Stimulated activated CD4-positive, alpha-beta T cell treated with anti-CD3 and anti-CD28 coated beads, Interleukin-12 subunit alpha, Interleukin-12 subunit beta, amount 100 ng/mL, for 24 hours (primary cell): ENCODE results near the gene MCM9.

ENCODE experiments used
- DNase-seq, 2 experiments: peaks; one replicate each; pipeline ENCODE4 v3.0.0-alpha.2; 2020; ENCODE audit warnings: low read depth in 2 of 2

Gene MCM9

GRCh38 chr6:118932421-118932820, 2.5 kb downstream of the MCM9 start:
- no peak for DNase-seq

- no peak for DNase-seq
Observed at GRCh38 chr6:118931436-118931835, 3.5 kb downstream of the MCM9 start.

- no peak for DNase-seq
Observed at GRCh38 chr6:118930680-118931079, 4.3 kb downstream of the MCM9 start.

GRCh38 chr6:118923035-118923434, 11.9 kb downstream of the MCM9 start:
- no peak for DNase-seq

DNA sequence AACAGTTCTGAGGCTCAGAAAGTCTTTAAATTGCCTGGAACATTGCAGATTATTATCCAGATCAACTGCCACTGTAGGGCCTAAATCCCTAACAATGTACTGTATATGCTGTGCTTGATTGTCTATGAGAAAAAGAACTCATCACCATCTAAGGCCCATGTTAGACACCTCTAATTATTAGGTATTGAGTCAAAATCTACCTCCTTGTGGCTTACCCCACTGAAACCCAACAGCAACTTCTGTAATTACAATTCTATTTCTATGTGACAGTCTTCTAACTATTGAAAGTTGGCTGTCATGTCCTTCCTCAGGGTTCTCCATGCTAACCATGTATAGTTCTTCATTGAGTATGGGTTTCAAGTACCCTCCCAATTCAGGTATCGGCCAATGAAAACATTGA, 13.9 kb downstream of the MCM9 start:
- no peak for DNase-seq

- no peak for DNase-seq
Observed at GRCh38 chr6:118918329-118918725, 16.6 kb downstream of the MCM9 start.

DNA sequence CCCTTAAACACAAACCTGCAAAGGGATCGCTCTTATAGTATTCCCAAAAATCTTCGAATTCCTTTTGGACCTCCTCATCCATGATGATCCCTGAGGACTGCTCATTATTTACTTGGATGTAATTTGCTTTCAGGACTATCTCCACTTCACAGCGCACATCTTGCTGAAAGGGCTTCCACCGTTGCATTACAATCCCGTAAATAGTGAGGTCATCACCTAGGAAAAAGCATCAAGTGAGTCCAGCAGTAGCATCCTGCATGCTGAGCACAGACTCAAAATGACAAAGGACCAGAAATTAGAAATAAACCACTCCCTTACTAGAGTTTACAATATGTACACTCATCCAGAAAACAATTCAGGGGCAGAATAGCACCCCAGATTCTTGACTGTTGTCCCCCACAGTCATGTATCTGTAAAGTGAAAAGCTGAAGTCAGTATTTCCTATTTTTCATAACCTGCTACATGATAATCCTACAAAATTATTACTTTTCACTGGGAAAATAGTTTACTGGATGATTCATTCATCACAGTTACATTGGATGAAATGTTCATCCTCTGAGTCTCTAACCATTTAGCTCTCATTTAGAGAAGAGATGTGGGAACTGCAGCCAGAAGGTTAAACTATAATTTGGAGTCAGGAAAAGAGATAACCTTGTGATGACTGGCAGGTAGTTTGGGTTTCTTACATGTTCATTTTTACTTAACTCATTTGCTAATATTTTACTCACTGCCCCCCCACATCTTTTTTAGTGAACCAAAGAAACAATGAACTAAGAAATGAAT, 17.2 kb downstream of the MCM9 start:
- DNase-seq = no peak

GRCh38 chr6:118914598-118914997, 20.4 kb downstream of the MCM9 start:
- DNase-seq = no peak

GRCh38 chr6:118913161-118913560, 21.8 kb downstream of the MCM9 start:
- DNase-seq = no peak

DNA sequence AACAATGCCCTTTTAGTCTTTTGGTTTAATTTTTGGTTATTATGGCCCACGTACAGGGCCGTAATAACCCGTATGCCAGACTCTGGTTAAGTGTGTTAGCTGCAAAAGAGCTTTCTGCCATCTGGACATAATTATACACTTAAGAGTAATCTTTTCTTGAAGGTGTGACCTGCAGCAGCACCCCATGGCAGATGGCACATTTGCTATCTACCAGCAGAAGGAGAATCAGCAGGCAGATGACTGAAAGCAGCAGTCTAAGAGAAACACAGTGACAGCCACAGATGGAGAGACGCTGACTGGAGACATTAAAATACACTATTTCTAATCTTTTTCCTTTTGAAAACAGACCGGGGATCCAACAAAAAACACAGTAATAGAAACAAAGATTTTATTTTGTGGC, 22.3 kb downstream of the MCM9 start:
- no peak for DNase-seq

- no peak for DNase-seq
Observed at GRCh38 chr6:118908441-118908840, 26.5 kb downstream of the MCM9 start.

DNA sequence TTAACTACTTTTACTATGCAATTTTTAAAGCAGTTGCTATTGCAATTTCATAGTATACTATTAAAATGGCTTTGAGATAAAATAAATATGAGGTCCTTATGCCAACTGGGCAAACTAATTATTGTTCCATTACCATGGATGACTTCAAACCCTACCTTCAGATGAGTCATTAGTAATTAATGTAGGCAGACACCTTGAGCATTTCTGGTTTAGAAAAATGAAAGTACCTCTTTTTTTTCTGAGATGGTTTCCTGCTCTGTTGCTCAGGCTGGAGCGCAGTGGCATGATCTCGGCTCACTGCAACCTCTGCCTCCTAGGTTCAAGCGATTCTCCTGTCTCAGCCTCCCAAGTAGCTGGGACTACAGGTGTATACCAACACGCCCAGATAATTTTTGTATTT, 29.1 kb downstream of the MCM9 start:
- DNase-seq = no peak

DNA sequence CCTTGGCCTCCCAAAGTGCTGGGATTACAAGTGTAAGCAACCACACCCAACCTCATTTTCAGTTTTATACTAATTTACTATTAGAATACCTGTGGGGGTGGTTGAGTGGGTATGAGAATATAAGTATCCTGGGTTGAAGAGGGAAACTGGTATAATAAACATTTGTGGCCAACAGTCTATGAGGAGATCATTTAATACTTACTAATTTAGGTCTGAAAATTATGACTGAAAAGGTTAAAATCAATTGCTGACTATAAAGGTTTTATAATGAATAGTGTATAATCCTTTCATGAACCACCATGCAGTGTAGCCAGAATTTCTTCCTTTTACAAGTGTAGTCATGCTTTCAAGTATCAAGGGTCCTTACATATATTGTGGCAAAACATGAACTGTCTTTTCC, 29.9 kb downstream of the MCM9 start:
- DNase-seq = no peak

GRCh38 chr6:118903691-118904090, 31.3 kb downstream of the MCM9 start:
- DNase-seq = no peak

GRCh38 chr6:118903138-118903537, 31.8 kb downstream of the MCM9 start:
- DNase-seq = no peak

GRCh38 chr6:118902726-118903125, 32.2 kb downstream of the MCM9 start:
- DNase-seq = no peak

- no peak for DNase-seq
Observed at GRCh38 chr6:118899948-118900347, 35.0 kb downstream of the MCM9 start.

GRCh38 chr6:118897386-118897785, 37.6 kb downstream of the MCM9 start:
- DNase-seq = no peak

GRCh38 chr6:118896339-118897136, 38.4 kb downstream of the MCM9 start:
- DNase-seq = no peak

GRCh38 chr6:118895859-118896258, 39.1 kb downstream of the MCM9 start:
- no peak for DNase-seq

GRCh38 chr6:118895261-118895560, 39.7 kb downstream of the MCM9 start:
- no peak for DNase-seq

- peak; percentile 28 to 37 for DNase-seq
Observed at GRCh38 chr6:118894425-118895260, 40.3 kb downstream of the MCM9 start.
